Endothelial cell of umbilical vein (primary cell): Measurements from ENCODE around the gene OTULINL. TPM values are rescaled to one million over a fixed set of nuclear protein-coding genes. Genes with fewer than 3 reads are reported as not detected.

ENCODE experiments used
- BruUV-seq: library from RNA; stranded (reverse); fragments of 400-500 nt; replicated peaks from 2 replicates; lab custom pipeline; 2021; lab: Mats Ljungman, UMichigan
- CTCF ChIA-PET: fragments of 300-600, 350-600 bp; sonication (Branson Sonifier 250); formaldehyde crosslinking; loops from one replicate; lab custom pipeline; 2021; ENCODE audit warnings: antibody characterized with exemption, inconsistent platforms; lab: Charles Lee
- POLR2A ChIA-PET: fragments of 300-600, 350-600 bp; sonication (Branson Sonifier 250); formaldehyde crosslinking; loops from one replicate; lab custom pipeline; 2021; ENCODE audit warnings: antibody characterized with exemption, inconsistent platforms; lab: Charles Lee
- DNase-seq: peaks from one replicate; pipeline ENCODE4 v3.0.0-alpha.2; 2011; ENCODE audit warnings: low read depth, low spot score
- FAIRE-seq: peaks from 2 replicates; lab custom pipeline; 2011; peaks lifted over from hg19 to GRCh38; lab: Jason Lieb, UNC
- H2AFZ ChIP-seq: 2 replicates; pipeline ENCODE4 v1.6.0; 2012; ENCODE audit warnings: low read depth, low read length, control low read depth, inconsistent platforms
- H3K27ac ChIP-seq: 2 replicates; pipeline ENCODE4 v1.5.1; 2011; ENCODE audit warnings: low read depth, mild to moderate bottlenecking, control low read depth, low read length, moderate library complexity; ENCODE audit not compliant: insufficient read depth
- H3K27me3 ChIP-seq, 2 experiments: 2 replicates each; pipeline versions ENCODE4 v1.6.0 to v1.6.1; 2011; ENCODE audit warnings: low read length in 2 of 2, mixed read lengths in 1 of 2; ENCODE audit not compliant: control insufficient read depth in 2 of 2, insufficient read depth in 2 of 2
- H3K36me3 ChIP-seq, 2 experiments: 2 replicates in 1 of 2; 3 replicates in 1 of 2; pipeline ENCODE4 v1.5.1; 2011; ENCODE audit warnings: low read length in 2 of 2, mild to moderate bottlenecking in 1 of 2, moderate library complexity in 1 of 2; ENCODE audit not compliant: control insufficient read depth in 2 of 2, insufficient read depth in 2 of 2; ENCODE audit errors: extremely low read depth in 1 of 2
- H3K4me1 ChIP-seq: 3 replicates; pipeline ENCODE4 v1.5.1; 2011; ENCODE audit warnings: mild to moderate bottlenecking, low read length; ENCODE audit not compliant: control insufficient read depth, insufficient read depth; ENCODE audit errors: extremely low read depth
- H3K4me2 ChIP-seq: 2 replicates; pipeline ENCODE4 v1.6.1; 2011; ENCODE audit warnings: low read length, control low read depth, mixed read lengths; ENCODE audit not compliant: insufficient read depth
- H3K4me3 ChIP-seq, 3 experiments: fragments of 200-600 bp in 1 of 3; sonication (generic), shearing (Covaris generic) in 1 of 3; replicated peaks in 1 of 3; 2 replicates each; pipeline ENCODE4 v1.5.1; 2011 to 2016; ENCODE audit warnings: control low read depth in 3 of 3, low read length in 3 of 3, mild to moderate bottlenecking in 2 of 3, inconsistent platforms in 1 of 3, low read depth in 1 of 3, moderate library complexity in 1 of 3; ENCODE audit not compliant: insufficient read depth in 1 of 3
- H3K79me2 ChIP-seq: 2 replicates; pipeline ENCODE4 v1.6.0; 2012; ENCODE audit warnings: low read length, inconsistent platforms; ENCODE audit not compliant: control insufficient read depth, insufficient read depth
- H3K9ac ChIP-seq: replicated peaks from 2 replicates; pipeline ENCODE3; 2011; ENCODE audit warnings: low read length, control low read depth; ENCODE audit not compliant: insufficient read depth; ENCODE audit errors: extremely low read depth
- H3K9me1 ChIP-seq: replicated peaks from 3 replicates; pipeline ENCODE4 v1.6.0; 2011; ENCODE audit warnings: mild to moderate bottlenecking, low read length; ENCODE audit not compliant: control insufficient read depth, insufficient read depth; ENCODE audit errors: extremely low read depth
- H3K9me3 ChIP-seq: replicated peaks from 2 replicates; pipeline ENCODE4 v1.5.1; 2012; ENCODE audit warnings: low read length, inconsistent platforms; ENCODE audit not compliant: control insufficient read depth, insufficient read depth
- H4K20me1 ChIP-seq: replicated peaks from 2 replicates; pipeline ENCODE3; 2011; ENCODE audit warnings: mild to moderate bottlenecking, low read length; ENCODE audit not compliant: control insufficient read depth, insufficient read depth; ENCODE audit errors: extremely low read depth
- FOS ChIP-seq: IDR thresholded peaks from 2 replicates; pipeline ENCODE4 v1.6.1; 2011; ENCODE audit warnings: mild to moderate bottlenecking, low read length, moderate library complexity, borderline replicate concordance; ENCODE audit not compliant: insufficient read depth
- MYC ChIP-seq: IDR thresholded peaks from one replicate; pipeline ENCODE4 v1.6.1; 2011; ENCODE audit warnings: mild to moderate bottlenecking, low read depth, low read length
- dilution Hi-C: fragments of 300-500 bp; cut with MboI; formaldehyde crosslinking; loops from one replicate; pipeline ENCODE4 v1.15.0; 2019; ENCODE audit warnings: low sequenced_read_pairs; ENCODE audit not compliant: extremely low pct_ligation_motif_present
- intact Hi-C: fragments of 100-400 bp; cut with micrococcal nuclease; formaldehyde crosslinking; loops from one replicate; pipeline ENCODE4 v1.10.0; 2022
- polyA plus RNA-seq, 4 experiments: library from polyadenylated mRNA; depleted of rRNA in 3 of 4; stranded (reverse) in 3 of 4; unstranded in 1 of 4; fragments of >200 nt; gene quantifications; 2 replicates each; pipeline versions ENCODE4 v1.2.1 to v1.2.3, GENCODE V29; 2011 to 2012; ENCODE audit warnings: missing spikeins in 1 of 4
- total RNA-seq: library from RNA; stranded (reverse); gene quantifications from 2 replicates; pipeline ENCODE4 v1.2.3, GENCODE V29; 2021

The OTULINL gene
- total and polyA plus RNA-seq, 2 donors (not counting 3 experiments of a cell fraction or from before 2014, with no cell fraction given) = 0.08 to 0.42 TPM

DNA sequence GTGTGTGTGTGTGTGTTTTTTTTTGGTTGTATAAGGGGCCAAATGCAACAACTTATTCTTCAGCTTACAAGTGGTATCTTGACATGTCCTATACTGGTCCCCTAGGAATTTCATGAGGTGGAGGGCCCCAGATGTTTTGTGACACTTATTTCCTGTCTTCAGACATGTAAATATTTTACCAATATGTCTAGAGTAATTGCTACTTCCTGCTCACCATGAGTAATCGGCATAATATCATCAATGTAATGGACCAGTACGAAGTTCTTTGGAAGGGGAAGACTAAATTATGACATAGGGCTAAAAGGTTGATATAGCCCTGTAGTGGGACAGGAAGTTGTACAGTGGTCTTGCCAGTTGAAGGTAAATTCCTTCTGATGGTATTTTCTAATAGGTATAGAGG lies 79.2 kb downstream of the OTULINL start:
- intact Hi-C loops = no loop called here
- TF ChIP-seq FOS (peak; percentile 16), MYC (no peak)
- no peak overlapping the region for H3K27ac ChIP-seq
- no peaks in the 10 kb centered on the region for H3K9me1 ChIP-seq
- CTCF ChIA-PET = interaction anchor here (0.6 to 1.8 kb wide), 3 partner anchors 12 to 217 kb away, joined by 3 to 7 read pairs (median 3); no protein-coding TSS in a partner anchor
- no TSS peak for BruUV-seq
- peaks cover 10% of the 10 kb centered on the region for H3K79me2 ChIP-seq
- DNase-seq = no peak
- FAIRE-seq = no peak
- no peaks in the 10 kb centered on the region for H3K9me3 ChIP-seq
- dilution Hi-C loops = no loop called here
- no peak overlapping the region for H3K4me3 ChIP-seq
- no peaks in the 10 kb centered on the region for H3K36me3 ChIP-seq
- H4K20me1 ChIP-seq = no peaks in the 10 kb centered on the region
- H2AFZ ChIP-seq = no peak overlapping the region
- peaks cover 0 to 5% of the 10 kb centered on the region in 2 experiments for H3K27me3 ChIP-seq
- H3K4me2 ChIP-seq = no peak overlapping the region
- peaks cover 16% of the 10 kb centered on the region for H3K4me1 ChIP-seq
- H3K9ac ChIP-seq = no peak overlapping the region
- POLR2A ChIA-PET = no interaction called here

Other genes with a start within 250 kb of the OTULINL start
- gene OTULIN, start 82.9 kb downstream of the OTULINL start, total RNA-seq = 30.2 and 34.7 TPM in 2 replicates
- 4.4 and 7.8 TPM in 2 replicates for gene OTULIN, start 82.9 kb downstream of the OTULINL start, polyA plus RNA-seq